ENCODE measurements around the gene ANKRD9.
A peak's percentile ranks its signal among the peaks of the same experiment; 100 is the strongest.
"Not testable (repeated sequence)": the region's sequence is repeated elsewhere in the genome, so short reads cannot be mapped to it uniquely, and the experiment has no call there.

ANKRD9 gene, protein sequence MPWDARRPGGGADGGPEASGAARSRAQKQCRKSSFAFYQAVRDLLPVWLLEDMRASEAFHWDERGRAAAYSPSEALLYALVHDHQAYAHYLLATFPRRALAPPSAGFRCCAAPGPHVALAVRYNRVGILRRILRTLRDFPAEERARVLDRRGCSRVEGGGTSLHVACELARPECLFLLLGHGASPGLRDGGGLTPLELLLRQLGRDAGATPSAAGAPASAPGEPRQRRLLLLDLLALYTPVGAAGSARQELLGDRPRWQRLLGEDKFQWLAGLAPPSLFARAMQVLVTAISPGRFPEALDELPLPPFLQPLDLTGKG

GRCh38 chr14:102509746-102510615 is at the start of gene ANKRD9:
Gene ANKRD9 (minus strand): TSS chr14:102509776. CDS start chr14:102507889, 1,887 bp downstream.
- in situ Hi-C loops (cut with MboI; ENCODE audit: low pct_unique_long_range_greater_than_20kb, low sequenced_read_pairs): no loop called here
- peak; percentile 86 for DNase-seq

DNA sequence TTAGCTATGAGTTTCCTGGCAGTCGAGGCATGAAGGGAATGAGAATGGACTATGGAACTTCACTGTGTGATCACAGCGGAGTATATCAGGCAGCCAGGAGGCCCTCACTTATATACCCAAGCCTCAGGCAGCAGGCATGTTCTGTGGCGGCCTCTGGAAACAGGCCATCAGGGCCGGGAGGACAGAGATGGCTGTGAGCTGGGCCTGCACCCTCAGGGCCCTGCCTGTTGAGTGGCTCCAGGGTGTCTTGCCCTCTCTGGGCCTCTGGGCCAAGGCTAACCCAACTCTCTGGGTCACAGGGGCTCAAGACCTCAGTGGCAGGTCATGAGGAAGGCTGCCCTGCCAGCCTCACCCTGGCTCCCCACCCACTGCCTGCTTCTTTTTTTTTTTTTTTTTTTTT is 49.0 kb upstream of the ANKRD9 start:
- in situ Hi-C loops (cut with MboI; ENCODE audit: low pct_unique_long_range_greater_than_20kb, low sequenced_read_pairs): no loop called here
- DNase-seq: no peak

GRCh38 chr14:102557434-102558226 is 48.1 kb upstream of the ANKRD9 start:
- in situ Hi-C loops (cut with MboI; ENCODE audit: low pct_unique_long_range_greater_than_20kb, low sequenced_read_pairs): no loop called here
- DNase-seq: no peak

DNA sequence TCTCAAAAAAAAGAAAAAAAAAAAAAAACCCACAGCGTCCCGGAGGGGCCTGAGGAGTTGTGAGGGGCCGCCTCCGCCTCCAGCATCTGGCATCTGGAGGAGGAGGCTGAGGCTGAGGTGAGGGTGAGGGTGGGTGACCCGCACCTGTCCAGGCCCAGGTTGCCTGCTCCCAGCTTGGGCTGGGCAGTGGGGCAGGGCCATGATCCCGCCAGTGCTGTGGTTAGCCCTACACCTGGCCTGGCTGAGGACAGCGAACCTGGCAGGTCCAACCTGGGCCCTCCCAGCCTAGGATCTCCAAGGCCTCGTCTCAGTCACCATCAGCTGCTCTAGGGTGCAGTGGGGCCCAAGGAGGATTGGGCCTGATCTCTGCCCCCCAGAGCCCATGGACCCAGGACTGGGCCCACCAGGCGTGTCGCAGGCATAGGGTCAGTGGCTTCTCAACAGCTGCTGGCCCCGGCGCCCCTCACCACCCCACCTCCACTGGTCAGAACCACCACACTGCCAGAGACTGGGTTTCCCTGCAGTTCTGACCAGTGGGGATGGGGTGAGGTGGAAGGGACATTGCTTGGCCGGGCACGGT is 46.6 kb upstream of the ANKRD9 start:
- in situ Hi-C loops (cut with MboI; ENCODE audit: low pct_unique_long_range_greater_than_20kb, low sequenced_read_pairs): no loop called here
- no peak for DNase-seq

GRCh38 chr14:102554821-102555819 is 45.5 kb upstream of the ANKRD9 start:
- DNase-seq: no peak
- in situ Hi-C loops (cut with MboI; ENCODE audit: low pct_unique_long_range_greater_than_20kb, low sequenced_read_pairs): no loop called here

DNA sequence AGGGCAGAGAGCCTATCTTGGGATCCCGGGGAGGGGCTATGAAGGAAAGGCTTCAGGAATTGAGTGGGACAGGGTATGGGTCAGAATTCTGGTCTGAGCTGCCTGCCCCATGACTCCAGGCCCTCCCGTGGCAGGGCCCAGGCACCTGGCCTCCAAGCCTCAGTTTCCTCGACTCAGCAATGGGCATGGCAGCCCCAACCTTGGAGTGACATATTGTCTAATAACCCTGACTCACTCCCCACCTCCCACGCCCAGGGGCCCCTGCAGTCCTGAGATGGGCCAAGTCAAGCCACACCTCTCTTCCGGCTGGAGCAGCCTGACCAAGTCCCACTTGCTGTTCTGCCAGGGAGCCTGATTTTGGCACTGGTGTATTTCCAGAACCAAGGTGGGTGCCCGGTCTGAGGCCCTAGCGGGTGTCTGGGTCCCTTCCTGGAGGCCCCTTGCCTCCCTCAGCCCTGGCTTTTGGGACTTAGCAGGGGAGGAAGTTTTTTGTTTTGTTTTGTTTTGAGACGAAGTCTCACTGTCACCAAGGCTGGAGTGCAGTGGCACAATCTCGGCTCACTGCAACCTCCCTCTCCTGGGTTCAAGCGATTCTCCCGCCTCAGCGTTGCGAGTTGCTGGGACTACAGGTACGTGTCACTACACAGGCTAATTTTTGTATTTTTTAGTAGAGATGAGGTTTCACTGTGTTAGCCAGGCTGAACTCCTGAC is 42.6 kb upstream of the ANKRD9 start:
- no peak for DNase-seq
- in situ Hi-C loops (cut with MboI; ENCODE audit: low pct_unique_long_range_greater_than_20kb, low sequenced_read_pairs): no loop called here

DNA sequence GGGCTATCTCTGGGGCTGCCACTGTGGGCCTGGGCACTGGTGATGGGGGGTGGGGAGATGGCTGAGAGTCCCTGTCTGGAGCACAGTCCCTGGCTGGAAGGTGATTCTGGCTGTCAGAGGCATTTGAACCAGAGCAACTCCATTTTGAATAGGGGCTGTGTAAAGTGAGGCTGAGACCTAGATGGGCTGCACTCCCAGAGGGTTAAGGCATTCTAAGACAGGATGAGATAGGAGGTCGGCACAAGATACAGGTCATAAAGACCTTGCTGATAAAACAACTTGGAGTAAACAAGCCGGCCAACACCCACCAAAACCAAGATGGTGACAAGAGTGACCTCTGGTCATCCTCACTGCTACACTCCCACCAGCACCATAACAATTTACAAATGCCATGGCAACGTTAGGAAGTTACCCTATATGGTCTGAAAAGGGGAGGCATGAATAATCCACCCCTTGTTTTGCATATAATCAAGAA is 41.4 kb upstream of the ANKRD9 start:
- in situ Hi-C loops (cut with MboI; ENCODE audit: low pct_unique_long_range_greater_than_20kb, low sequenced_read_pairs); DNase-seq: not testable (repeated sequence)

GRCh38 chr14:102548616-102549240 is 39.2 kb upstream of the ANKRD9 start:
- in situ Hi-C loops (cut with MboI; ENCODE audit: low pct_unique_long_range_greater_than_20kb, low sequenced_read_pairs): no loop called here

DNA sequence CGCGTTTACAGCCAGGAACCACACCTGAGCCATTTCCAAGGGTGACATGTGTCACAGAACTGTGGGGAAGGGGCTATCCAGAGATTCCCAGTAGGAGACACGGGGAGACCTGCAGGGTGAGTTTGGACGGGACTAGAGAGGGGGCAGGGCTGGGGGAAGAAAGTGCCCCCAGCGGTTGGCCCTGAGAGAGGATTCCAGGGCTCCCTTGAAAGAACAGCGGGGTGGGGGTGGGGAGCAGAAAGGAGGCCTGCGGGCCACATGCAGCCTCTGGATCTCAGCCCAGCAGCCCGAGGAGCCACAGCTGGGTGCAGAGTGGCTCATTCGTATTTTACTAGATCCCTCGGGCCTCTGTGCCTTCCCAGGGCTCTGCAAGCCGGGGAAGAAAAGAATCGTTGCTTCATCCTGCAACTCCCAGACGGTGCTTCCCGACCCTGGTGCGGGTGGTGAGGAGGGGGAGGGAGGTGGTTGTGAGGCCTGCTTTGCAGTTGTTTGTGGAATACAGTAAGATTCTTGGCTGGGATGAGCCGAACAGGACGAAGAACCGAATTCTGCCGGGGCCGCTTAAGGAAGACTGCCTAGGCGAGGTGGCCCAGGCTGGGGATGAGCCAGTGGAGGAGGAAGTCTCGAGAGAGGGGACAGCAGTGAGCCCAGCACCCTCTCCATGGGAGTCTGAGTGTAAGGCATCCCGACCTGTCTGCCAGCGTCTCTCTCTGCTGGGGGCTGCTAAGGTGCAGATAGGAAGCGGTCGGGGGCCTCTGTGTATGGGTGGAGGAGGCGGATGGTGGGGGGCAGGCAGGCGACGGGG is 36.1 kb upstream of the ANKRD9 start:
- DNase-seq: no peak
- in situ Hi-C loops (cut with MboI; ENCODE audit: low pct_unique_long_range_greater_than_20kb, low sequenced_read_pairs): no loop called here

More at GRCh38 chr14:102548616-102549240, 39.2 kb upstream of the ANKRD9 start:
- no peak for DNase-seq

DNA sequence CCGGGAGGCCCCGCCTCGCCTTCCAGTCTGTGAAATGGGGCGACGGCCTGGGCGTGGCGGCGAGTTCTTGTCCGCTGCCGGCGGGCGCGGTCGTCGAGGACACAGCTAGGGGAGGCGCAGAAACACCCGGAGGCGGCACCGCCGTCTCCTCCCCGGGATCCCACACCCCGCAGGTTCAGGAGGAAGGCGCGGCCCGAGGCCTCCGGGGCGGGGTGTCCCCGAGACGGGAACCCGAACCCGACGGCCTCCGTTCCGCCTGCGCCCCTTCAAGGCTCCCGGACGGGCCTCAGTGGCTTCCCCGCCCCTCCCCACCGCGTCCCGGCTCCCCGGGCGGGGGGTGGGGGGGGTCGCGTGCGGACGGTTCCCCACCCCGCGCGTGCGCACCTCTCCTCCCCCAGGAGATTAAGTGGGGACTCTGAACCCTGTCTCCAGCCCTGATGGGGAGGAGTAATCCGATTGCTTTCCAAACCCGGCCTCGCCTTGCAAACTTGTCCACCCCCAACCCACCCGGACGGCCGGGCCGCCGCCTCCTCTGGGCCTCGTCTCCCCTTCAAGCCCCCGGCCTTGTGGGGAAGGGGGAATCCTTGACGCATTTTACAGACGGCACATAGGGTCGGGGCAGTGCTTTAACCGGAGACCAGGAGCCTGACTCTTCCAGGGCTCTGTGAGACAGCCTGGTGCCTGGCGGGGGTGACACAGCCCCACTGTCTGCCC is 35.3 kb upstream of the ANKRD9 start:
- no peak for DNase-seq
- in situ Hi-C loops (cut with MboI; ENCODE audit: low pct_unique_long_range_greater_than_20kb, low sequenced_read_pairs): no loop called here

DNA sequence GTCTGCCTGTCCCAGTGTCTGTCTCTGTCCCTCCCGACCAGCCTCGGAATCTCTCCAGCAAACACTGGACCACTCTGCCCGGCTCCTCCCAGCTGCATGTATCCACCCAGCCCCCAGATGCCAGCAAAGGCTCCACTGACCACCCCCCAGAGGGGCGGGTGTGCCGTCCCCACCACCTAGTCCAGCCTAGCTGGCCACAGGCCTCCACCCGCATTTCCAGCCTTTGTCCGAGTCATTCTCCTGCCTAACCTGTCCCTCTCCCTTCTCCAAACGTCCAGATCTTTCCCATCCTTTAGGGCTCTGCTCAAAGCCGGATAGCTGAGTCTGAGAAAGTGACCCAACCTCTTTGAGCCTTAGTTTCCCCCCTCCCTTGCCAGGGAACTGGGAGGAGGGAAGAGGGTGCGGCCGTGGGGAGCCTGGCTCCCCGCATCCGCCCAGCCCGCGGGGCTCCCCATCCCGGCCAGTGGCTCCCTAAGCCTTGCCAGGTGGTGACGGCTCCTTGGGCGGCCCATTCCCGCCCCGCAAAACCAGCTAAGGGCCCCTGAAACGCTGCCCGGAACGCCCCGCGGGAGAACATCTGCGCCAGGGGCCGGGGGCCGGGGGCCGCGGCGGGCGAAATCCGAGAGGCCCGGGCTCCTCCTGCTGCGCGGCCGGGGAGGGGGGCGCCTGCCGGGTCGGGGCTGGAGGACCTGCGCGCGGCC is 34.6 kb upstream of the ANKRD9 start:
- no peak for DNase-seq
- in situ Hi-C loops (cut with MboI; ENCODE audit: low pct_unique_long_range_greater_than_20kb, low sequenced_read_pairs): no loop called here

DNA sequence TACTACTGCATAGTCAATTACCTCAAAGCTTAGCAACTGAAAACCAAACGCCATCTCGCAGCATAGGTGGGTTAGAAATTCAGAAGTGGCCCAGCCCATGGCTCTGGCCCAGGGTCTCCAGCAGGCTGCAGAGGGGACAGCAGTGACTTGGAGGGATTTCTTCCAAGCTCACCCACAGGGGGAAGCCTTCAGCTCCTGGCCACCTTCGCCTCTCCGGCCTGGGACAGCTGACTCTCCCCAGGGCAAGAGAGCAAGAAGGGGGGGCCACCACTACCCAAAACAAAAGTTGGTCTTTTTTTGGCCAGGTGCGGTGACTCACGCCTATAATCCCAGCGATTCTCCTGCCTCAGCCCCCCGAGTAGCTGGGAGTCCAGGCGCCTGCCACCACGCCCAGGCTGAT is 32.2 kb upstream of the ANKRD9 start:
- DNase-seq: no peak
- in situ Hi-C loops (cut with MboI; ENCODE audit: low pct_unique_long_range_greater_than_20kb, low sequenced_read_pairs): no loop called here

DNA sequence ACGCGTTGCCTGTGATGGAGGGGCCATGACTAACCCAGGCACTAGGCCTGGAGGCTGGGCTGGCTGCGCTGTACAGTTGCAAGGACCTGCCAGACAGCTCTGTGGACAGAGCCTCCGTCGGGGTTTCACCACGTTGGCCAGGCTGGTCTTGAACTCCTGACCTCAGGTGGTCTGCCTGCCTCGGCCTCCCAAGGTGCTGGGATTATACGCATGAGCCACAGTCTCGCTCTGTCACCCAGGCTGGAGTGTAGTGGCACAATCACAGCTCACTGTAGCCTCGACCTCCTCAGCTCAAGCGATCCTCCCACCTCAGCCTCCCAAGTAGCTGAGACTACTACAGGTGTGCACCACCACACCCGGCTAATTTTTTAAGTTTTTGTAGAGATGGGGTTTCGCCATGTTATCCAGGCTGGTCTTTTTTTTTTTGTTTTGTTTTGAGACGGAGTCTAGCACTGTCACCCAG is 31.5 kb upstream of the ANKRD9 start:
- DNase-seq; in situ Hi-C loops (cut with MboI; ENCODE audit: low pct_unique_long_range_greater_than_20kb, low sequenced_read_pairs): not testable (repeated sequence)

- no peak for DNase-seq
- in situ Hi-C loops (cut with MboI; ENCODE audit: low pct_unique_long_range_greater_than_20kb, low sequenced_read_pairs): no loop called here
These were observed 30.9 kb upstream of the ANKRD9 start for GRCh38 chr14:102540315-102541028.
